Liver (tissue), 9 donors: ENCODE results near the gene ZCCHC14. TPM values are rescaled to one million over a fixed set of nuclear protein-coding genes. Genes with fewer than 3 reads are reported as not detected.
A peak's percentile ranks its signal among the peaks of the same experiment; 100 is the strongest.

Source experiments
- DNase-seq: peaks from one replicate; pipeline ENCODE4 v3.0.0-alpha.2; 2017; ENCODE audit warnings: low spot score
- H3K27ac ChIP-seq, 2 donors: one replicate each; pipeline ENCODE4 v1.7.0; 2013; ENCODE audit warnings: inconsistent platforms in 2 of 2, low read length in 2 of 2, control low read depth in 1 of 2, low read depth in 1 of 2, mild to moderate bottlenecking in 1 of 2
- H3K27me3 ChIP-seq, 4 donors: one replicate each; pipeline versions ENCODE4 v1.6.1 to v1.7.0; 2013; ENCODE audit warnings: low read length in 3 of 4, inconsistent platforms in 1 of 4, mild to moderate bottlenecking in 1 of 4, moderate library complexity in 1 of 4; ENCODE audit not compliant: control insufficient read depth in 4 of 4, insufficient read depth in 4 of 4
- H3K36me3 ChIP-seq, 4 donors: one replicate each; pipeline versions ENCODE4 v1.6.1 to v1.7.0; 2013; ENCODE audit warnings: low read length in 3 of 4, mild to moderate bottlenecking in 3 of 4, low read depth in 1 of 4, moderate library complexity in 1 of 4; ENCODE audit not compliant: control insufficient read depth in 4 of 4, insufficient read depth in 3 of 4
- H3K4me1 ChIP-seq, 4 donors: one replicate each; pipeline versions ENCODE4 v1.6.1 to v1.7.0; 2013; ENCODE audit warnings: low read length in 3 of 4, mild to moderate bottlenecking in 3 of 4, moderate library complexity in 1 of 4; ENCODE audit not compliant: control insufficient read depth in 4 of 4, insufficient read depth in 4 of 4
- H3K4me3 ChIP-seq, 3 donors: one replicate each; pipeline versions ENCODE4 v1.6.1 to v1.7.0; 2013; ENCODE audit warnings: low read length in 3 of 3, control low read depth in 1 of 3, low read depth in 1 of 3, mild to moderate bottlenecking in 1 of 3
- H3K9ac ChIP-seq, 2 donors: one replicate each; pipeline ENCODE4 v1.7.0; 2013; ENCODE audit warnings: low read length in 2 of 2, mild to moderate bottlenecking in 2 of 2, moderate library complexity in 2 of 2, control low read depth in 1 of 2, low read depth in 1 of 2
- H3K9me3 ChIP-seq, 4 donors: one replicate each; pipeline versions ENCODE4 v1.6.1 to v1.7.0; 2013; ENCODE audit warnings: low read length in 3 of 4; ENCODE audit not compliant: control insufficient read depth in 4 of 4
- EGR1 ChIP-seq, 2 donors: IDR thresholded peaks; 2 replicates each; pipeline ENCODE4 v1.6.1; 2016 to 2018; ENCODE audit warnings: antibody characterized with exemption in 2 of 2, low read depth in 2 of 2
- FOXA1 ChIP-seq: IDR thresholded peaks from 2 replicates; pipeline ENCODE4 v1.6.1; 2016; ENCODE audit warnings: antibody characterized with exemption
- FOXA2 ChIP-seq: IDR thresholded peaks from 2 replicates; pipeline ENCODE4 v1.6.1; 2016; ENCODE audit warnings: antibody characterized with exemption
- GABPA ChIP-seq, 2 donors: IDR thresholded peaks in 1 of 2; conservative IDR thresholded peaks in 1 of 2; 2 replicates each; pipeline ENCODE4 v1.6.1; 2016; ENCODE audit warnings: antibody characterized with exemption in 2 of 2, mild to moderate bottlenecking in 1 of 2, moderate library complexity in 1 of 2
- HNF4A ChIP-seq, 2 donors: conservative IDR thresholded peaks; 2 replicates each; pipeline ENCODE4 v1.6.1; 2016; ENCODE audit warnings: antibody characterized with exemption in 2 of 2, mild to moderate bottlenecking in 2 of 2
- HNF4G ChIP-seq: IDR thresholded peaks from 2 replicates; pipeline ENCODE4 v1.6.1; 2016; ENCODE audit warnings: antibody characterized with exemption
- JUND ChIP-seq, 2 donors: IDR thresholded peaks; 2 replicates each; pipeline ENCODE4 v1.6.1; 2016; ENCODE audit warnings: antibody characterized with exemption in 2 of 2
- MAX ChIP-seq: IDR thresholded peaks from 2 replicates; pipeline ENCODE4 v1.6.1; 2016; ENCODE audit warnings: antibody characterized with exemption
- NR2F2 ChIP-seq: IDR thresholded peaks from 2 replicates; pipeline ENCODE4 v1.6.1; 2016; ENCODE audit warnings: antibody characterized with exemption
- RAD21 ChIP-seq, 2 donors: IDR thresholded peaks; 2 replicates each; pipeline ENCODE4 v1.6.1; 2016; ENCODE audit warnings: antibody characterized with exemption in 2 of 2, mild to moderate bottlenecking in 2 of 2
- RXRA ChIP-seq, 2 donors: IDR thresholded peaks; 2 replicates each; pipeline ENCODE4 v1.6.1; 2017 to 2018; ENCODE audit warnings: antibody characterized with exemption in 2 of 2, mild to moderate bottlenecking in 1 of 2
- SP1 ChIP-seq: IDR thresholded peaks from 2 replicates; pipeline ENCODE4 v1.6.1; 2018; ENCODE audit warnings: antibody characterized with exemption, mild to moderate bottlenecking
- TAF1 ChIP-seq: conservative IDR thresholded peaks from 2 replicates; pipeline ENCODE4 v1.6.1; 2016; ENCODE audit warnings: antibody characterized with exemption, mild to moderate bottlenecking
- YY1 ChIP-seq: IDR thresholded peaks from 2 replicates; pipeline ENCODE4 v1.6.1; 2016; ENCODE audit warnings: antibody characterized with exemption, mild to moderate bottlenecking
- WGBS: extraction: QIAGEN DNeasy Blood & Tissue Kit; methylation state at CpG from one replicate; pipeline ENCODE4 v1.1.7; 2013; 5-methylcytosine and 5-hydroxymethylcytosine counted together
- polyA plus RNA-seq, 2 donors: library from polyadenylated mRNA; stranded (reverse) in 1 of 2; unstranded in 1 of 2; fragments of 200-250 nt in 1 of 2; fragments of >200 nt in 1 of 2; fragmentation: Nextera tagmentation in 1 of 2; extraction: Ambion mirVana in 1 of 2; gene quantifications; one replicate each; pipeline versions ENCODE4 v1.2.1 to v1.2.3, GENCODE V29; 2013 to 2015
- total RNA-seq, 2 donors: library from RNA; depleted of rRNA; stranded (reverse); fragments of >200 nt; gene quantifications; one replicate each; pipeline ENCODE4 v1.2.3, GENCODE V29; 2014
- TF ChIP-seq, protein P1 (sequence below): fragments of 150-350 bp; IDR thresholded peaks from 2 replicates; pipeline ENCODE4 v1.5.1; 2017; ENCODE audit warnings: improper control_type of control experiment, low read depth, low read length; ENCODE audit not compliant: missing input control
- TF ChIP-seq, protein P2 (sequence below): IDR thresholded peaks from 2 replicates; pipeline ENCODE4 v1.6.1; 2016; ENCODE audit warnings: antibody characterized with exemption
- TF ChIP-seq, protein P3 (sequence below): IDR thresholded peaks from 2 replicates; pipeline ENCODE4 v1.6.1; 2016; ENCODE audit warnings: antibody characterized with exemption
- TF ChIP-seq, protein P4 (sequence below): IDR thresholded peaks from 2 replicates; pipeline ENCODE4 v1.6.1; 2016; ENCODE audit warnings: antibody characterized with exemption, mild to moderate bottlenecking
- donor health status: healthy.
- donor health status: healthy.
- donor health status: healthy.
- donor health status: healthy.
- donor health status: healthy.

Gene ZCCHC14
- total and polyA plus RNA-seq, 4 donors = 6.3 to 21.7 (median 8.0) TPM

GRCh38 chr16:87474566-87474996 is 18.2 kb downstream of the ZCCHC14 start:
- no peaks in the 10 kb centered on the region for H3K9me3 ChIP-seq
- 69% methylated on average over 7 of the region's 7 CpGs for WGBS
- no peaks in the 10 kb centered on the region for H3K27me3 ChIP-seq
- DNase-seq = no peak
- no peak overlapping the region for H3K27ac ChIP-seq
- no peak overlapping the region for H3K4me3 ChIP-seq
- H3K9ac ChIP-seq = no peak overlapping the region
- H3K4me1 ChIP-seq = peaks cover 13 to 43% (median 30%) of the 10 kb centered on the region in 4 donors
- H3K36me3 ChIP-seq = peaks cover 0 to 3% (median 0%) of the 10 kb centered on the region in 4 donors
- TF ChIP-seq SP1 (peak; percentile 11), RXRA (IDR thresholded peaks at IDR 0.05) (peak; percentile 15 to 36), YY1 (no peak), JUND (IDR thresholded peaks at IDR 0.05) (no peak), HNF4A (conservative IDR thresholded peaks at IDR 0.05) (peak; percentile 24 to 27), TAF1 (no peak)

DNA sequence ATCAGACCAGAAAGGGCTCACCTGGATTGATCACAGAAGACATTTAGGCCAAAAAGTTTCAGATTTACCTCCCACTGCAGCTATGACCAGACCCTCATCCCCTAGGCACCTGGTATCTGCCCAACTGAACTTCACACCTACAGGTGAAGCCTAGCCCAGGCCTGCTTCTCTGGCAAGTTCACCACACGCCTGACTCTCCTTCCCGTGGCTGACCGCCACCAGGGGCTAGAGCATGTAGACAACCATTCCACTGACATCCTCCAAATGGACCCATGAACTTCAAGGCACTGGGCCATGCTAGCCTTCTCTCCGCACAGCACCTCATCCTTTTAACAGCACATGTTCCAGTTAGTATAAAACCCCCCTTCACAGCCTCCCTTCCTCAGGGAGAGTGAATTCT is 18.8 kb downstream of the ZCCHC14 start:
- 90% methylated on average over 4 of the region's 4 CpGs for WGBS
- Histone ChIP-seq H3K9me3 (no peaks in the 10 kb centered on the region), H3K27ac (no peak overlapping the region), H3K9ac (no peak overlapping the region), H3K27me3 (no peaks in the 10 kb centered on the region), H3K36me3 (peaks cover 0 to 3% (median 0%) of the 10 kb centered on the region in 4 donors), H3K4me3 (no peak overlapping the region), H3K4me1 (peaks cover 13 to 43% (median 30%) of the 10 kb centered on the region in 4 donors)
- TF ChIP-seq EGR1 (IDR thresholded peaks at IDR 0.05; ENCODE audit: low read depth in 2 of 2) (no peak), TAF1 (no peak), HNF4A (conservative IDR thresholded peaks at IDR 0.05) (no peak), FOXA2 (no peak), JUND (IDR thresholded peaks at IDR 0.05) (no peak), RAD21 (IDR thresholded peaks at IDR 0.05) (no peak), YY1 (no peak), FOXA1 (no peak), GABPA (IDR thresholded peaks at IDR 0.05 in 1 of 2, conservative IDR thresholded peaks at IDR 0.05 in 1 of 2) (no peak), NR2F2 (no peak), HNF4G (no peak), SP1 (no peak), MAX (no peak), RXRA (IDR thresholded peaks at IDR 0.05) (no peak)
- TF ChIP-seq, protein P1, sequence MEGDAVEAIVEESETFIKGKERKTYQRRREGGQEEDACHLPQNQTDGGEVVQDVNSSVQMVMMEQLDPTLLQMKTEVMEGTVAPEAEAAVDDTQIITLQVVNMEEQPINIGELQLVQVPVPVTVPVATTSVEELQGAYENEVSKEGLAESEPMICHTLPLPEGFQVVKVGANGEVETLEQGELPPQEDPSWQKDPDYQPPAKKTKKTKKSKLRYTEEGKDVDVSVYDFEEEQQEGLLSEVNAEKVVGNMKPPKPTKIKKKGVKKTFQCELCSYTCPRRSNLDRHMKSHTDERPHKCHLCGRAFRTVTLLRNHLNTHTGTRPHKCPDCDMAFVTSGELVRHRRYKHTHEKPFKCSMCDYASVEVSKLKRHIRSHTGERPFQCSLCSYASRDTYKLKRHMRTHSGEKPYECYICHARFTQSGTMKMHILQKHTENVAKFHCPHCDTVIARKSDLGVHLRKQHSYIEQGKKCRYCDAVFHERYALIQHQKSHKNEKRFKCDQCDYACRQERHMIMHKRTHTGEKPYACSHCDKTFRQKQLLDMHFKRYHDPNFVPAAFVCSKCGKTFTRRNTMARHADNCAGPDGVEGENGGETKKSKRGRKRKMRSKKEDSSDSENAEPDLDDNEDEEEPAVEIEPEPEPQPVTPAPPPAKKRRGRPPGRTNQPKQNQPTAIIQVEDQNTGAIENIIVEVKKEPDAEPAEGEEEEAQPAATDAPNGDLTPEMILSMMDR = no peak
- TF ChIP-seq, protein P2, sequence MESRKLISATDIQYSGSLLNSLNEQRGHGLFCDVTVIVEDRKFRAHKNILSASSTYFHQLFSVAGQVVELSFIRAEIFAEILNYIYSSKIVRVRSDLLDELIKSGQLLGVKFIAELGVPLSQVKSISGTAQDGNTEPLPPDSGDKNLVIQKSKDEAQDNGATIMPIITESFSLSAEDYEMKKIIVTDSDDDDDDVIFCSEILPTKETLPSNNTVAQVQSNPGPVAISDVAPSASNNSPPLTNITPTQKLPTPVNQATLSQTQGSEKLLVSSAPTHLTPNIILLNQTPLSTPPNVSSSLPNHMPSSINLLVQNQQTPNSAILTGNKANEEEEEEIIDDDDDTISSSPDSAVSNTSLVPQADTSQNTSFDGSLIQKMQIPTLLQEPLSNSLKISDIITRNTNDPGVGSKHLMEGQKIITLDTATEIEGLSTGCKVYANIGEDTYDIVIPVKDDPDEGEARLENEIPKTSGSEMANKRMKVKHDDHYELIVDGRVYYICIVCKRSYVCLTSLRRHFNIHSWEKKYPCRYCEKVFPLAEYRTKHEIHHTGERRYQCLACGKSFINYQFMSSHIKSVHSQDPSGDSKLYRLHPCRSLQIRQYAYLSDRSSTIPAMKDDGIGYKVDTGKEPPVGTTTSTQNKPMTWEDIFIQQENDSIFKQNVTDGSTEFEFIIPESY = no peak
- TF ChIP-seq, protein P3, sequence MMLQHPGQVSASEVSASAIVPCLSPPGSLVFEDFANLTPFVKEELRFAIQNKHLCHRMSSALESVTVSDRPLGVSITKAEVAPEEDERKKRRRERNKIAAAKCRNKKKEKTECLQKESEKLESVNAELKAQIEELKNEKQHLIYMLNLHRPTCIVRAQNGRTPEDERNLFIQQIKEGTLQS = no peak
- TF ChIP-seq, protein P4, sequence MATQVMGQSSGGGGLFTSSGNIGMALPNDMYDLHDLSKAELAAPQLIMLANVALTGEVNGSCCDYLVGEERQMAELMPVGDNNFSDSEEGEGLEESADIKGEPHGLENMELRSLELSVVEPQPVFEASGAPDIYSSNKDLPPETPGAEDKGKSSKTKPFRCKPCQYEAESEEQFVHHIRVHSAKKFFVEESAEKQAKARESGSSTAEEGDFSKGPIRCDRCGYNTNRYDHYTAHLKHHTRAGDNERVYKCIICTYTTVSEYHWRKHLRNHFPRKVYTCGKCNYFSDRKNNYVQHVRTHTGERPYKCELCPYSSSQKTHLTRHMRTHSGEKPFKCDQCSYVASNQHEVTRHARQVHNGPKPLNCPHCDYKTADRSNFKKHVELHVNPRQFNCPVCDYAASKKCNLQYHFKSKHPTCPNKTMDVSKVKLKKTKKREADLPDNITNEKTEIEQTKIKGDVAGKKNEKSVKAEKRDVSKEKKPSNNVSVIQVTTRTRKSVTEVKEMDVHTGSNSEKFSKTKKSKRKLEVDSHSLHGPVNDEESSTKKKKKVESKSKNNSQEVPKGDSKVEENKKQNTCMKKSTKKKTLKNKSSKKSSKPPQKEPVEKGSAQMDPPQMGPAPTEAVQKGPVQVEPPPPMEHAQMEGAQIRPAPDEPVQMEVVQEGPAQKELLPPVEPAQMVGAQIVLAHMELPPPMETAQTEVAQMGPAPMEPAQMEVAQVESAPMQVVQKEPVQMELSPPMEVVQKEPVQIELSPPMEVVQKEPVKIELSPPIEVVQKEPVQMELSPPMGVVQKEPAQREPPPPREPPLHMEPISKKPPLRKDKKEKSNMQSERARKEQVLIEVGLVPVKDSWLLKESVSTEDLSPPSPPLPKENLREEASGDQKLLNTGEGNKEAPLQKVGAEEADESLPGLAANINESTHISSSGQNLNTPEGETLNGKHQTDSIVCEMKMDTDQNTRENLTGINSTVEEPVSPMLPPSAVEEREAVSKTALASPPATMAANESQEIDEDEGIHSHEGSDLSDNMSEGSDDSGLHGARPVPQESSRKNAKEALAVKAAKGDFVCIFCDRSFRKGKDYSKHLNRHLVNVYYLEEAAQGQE = no peak
- DNase-seq = no peak
